DND-41 (cell line): ENCODE data around the gene TBC1D32.
"Not testable (repeated sequence)": the region's sequence is repeated elsewhere in the genome, so short reads cannot be mapped to it uniquely, and the experiment has no call there.

Experiments
- ATAC-seq: fragments of 200-7000 bp; cut with Tn5 transposase; 3 replicates; pipeline ENCODE4 v1.9.1; 2021; ENCODE audit warnings: low read depth; ENCODE audit not compliant: insufficient read depth
- DNase-seq: peaks from one replicate; pipeline ENCODE4 v3.0.0-alpha.2; 2020
- H2AFZ ChIP-seq: 2 replicates; pipeline ENCODE4 v1.6.0; 2012; ENCODE audit warnings: low read depth, low read length
- H3K27ac ChIP-seq: 2 replicates; pipeline ENCODE4 v1.5.1; 2012; ENCODE audit warnings: low read length, inconsistent platforms
- H3K27me3 ChIP-seq: fragments of 200-600 bp; sonication (generic); 2 replicates; pipeline ENCODE4 v1.6.0; 2012; ENCODE audit warnings: low read length, mild to moderate bottlenecking, inconsistent platforms; ENCODE audit not compliant: insufficient read depth, poor library complexity
- H3K36me3 ChIP-seq: 2 replicates; pipeline ENCODE4 v1.5.1; 2012; ENCODE audit warnings: low read length, inconsistent platforms; ENCODE audit not compliant: insufficient read depth
- H3K4me1 ChIP-seq: 2 replicates; pipeline ENCODE4 v1.5.1; 2012; ENCODE audit warnings: mild to moderate bottlenecking, low read length; ENCODE audit not compliant: insufficient read depth
- H3K4me2 ChIP-seq: 2 replicates; pipeline ENCODE4 v1.6.0; 2012; ENCODE audit warnings: mild to moderate bottlenecking, moderate library complexity, low read length, inconsistent platforms; ENCODE audit not compliant: insufficient read depth
- H3K4me3 ChIP-seq, 2 experiments: fragments of 200-600 bp in 1 of 2; shearing (Covaris generic) in 1 of 2; 2 replicates each; pipeline ENCODE4 v1.5.1; 2012 to 2016; ENCODE audit warnings: inconsistent platforms in 2 of 2, low read length in 2 of 2, mild to moderate bottlenecking in 2 of 2, low read depth in 1 of 2, moderate library complexity in 1 of 2
- H3K79me2 ChIP-seq: 2 replicates; pipeline ENCODE4 v1.6.0; 2012; ENCODE audit warnings: low read length, inconsistent platforms; ENCODE audit not compliant: insufficient read depth
- H3K9ac ChIP-seq: 2 replicates; pipeline ENCODE4 v1.6.0; 2012; ENCODE audit warnings: low read depth, mild to moderate bottlenecking, inconsistent platforms, low read length, moderate library complexity
- H3K9me3 ChIP-seq: 2 replicates; pipeline ENCODE4 v1.5.1; 2012; ENCODE audit warnings: low read length, moderate library complexity, mild to moderate bottlenecking, inconsistent platforms; ENCODE audit not compliant: insufficient read depth, severe bottlenecking
- H4K20me1 ChIP-seq: 2 replicates; pipeline ENCODE4 v1.6.0; 2012; ENCODE audit warnings: low read length; ENCODE audit not compliant: insufficient read depth
- CTCF ChIP-seq: IDR thresholded peaks from 2 replicates; pipeline ENCODE4 v1.5.1; 2012; ENCODE audit warnings: borderline replicate concordance, low read length, moderate library complexity, mild to moderate bottlenecking; ENCODE audit not compliant: poor library complexity, severe bottlenecking; ENCODE audit errors: extremely low read depth
- EZH2 ChIP-seq: IDR thresholded peaks from 3 replicates; pipeline ENCODE4 v1.6.1; 2012; ENCODE audit warnings: borderline replicate concordance, low read depth, mild to moderate bottlenecking, moderate library complexity, low read length, inconsistent platforms; ENCODE audit not compliant: severe bottlenecking

Gene TBC1D32

GRCh38 chr6:121183742-121184141, 150.5 kb downstream of the TBC1D32 start:
- Histone ChIP-seq H4K20me1 (no peaks in the 10 kb centered on the region), H3K4me3 (no peak overlapping the region), H2AFZ (no peak overlapping the region), H3K4me2 (no peak overlapping the region), H3K9me3 (no peaks in the 10 kb centered on the region), H3K9ac (no peak overlapping the region), H3K27ac (no peak overlapping the region), H3K27me3 (no peaks in the 10 kb centered on the region), H3K79me2 (no peaks in the 10 kb centered on the region), H3K36me3 (peaks cover 13% of the 10 kb centered on the region), H3K4me1 (no peaks in the 10 kb centered on the region)
- ATAC-seq = no peak
- DNase-seq = no peak
- TF ChIP-seq CTCF = no peak
- TF ChIP-seq EZH2 = no peak

- no peak overlapping the region for H3K27ac ChIP-seq
- H4K20me1 ChIP-seq = no peaks in the 10 kb centered on the region
- no peak overlapping the region for H3K4me2 ChIP-seq
- TF ChIP-seq CTCF (no peak), EZH2 (no peak)
- H3K9me3 ChIP-seq = peaks cover 4% of the 10 kb centered on the region
- ATAC-seq (no peak), DNase-seq (no peak)
- H3K4me3 ChIP-seq = no peak overlapping the region
- no peaks in the 10 kb centered on the region for H3K27me3 ChIP-seq
- H3K4me1 ChIP-seq = no peaks in the 10 kb centered on the region
- no peak overlapping the region for H2AFZ ChIP-seq
- no peak overlapping the region for H3K9ac ChIP-seq
- H3K79me2 ChIP-seq = no peaks in the 10 kb centered on the region
- peaks cover 15% of the 10 kb centered on the region; the same call in 1 of the 2 replicates for H3K36me3 ChIP-seq
These were observed 158.5 kb downstream of the TBC1D32 start for GRCh38 chr6:121175827-121176226.

GRCh38 chr6:121172451-121172850, 161.8 kb downstream of the TBC1D32 start:
- not testable (repeated sequence) for H3K36me3 ChIP-seq, H3K9me3 ChIP-seq, DNase-seq, H2AFZ ChIP-seq, ATAC-seq, H3K27ac ChIP-seq, H3K4me2 ChIP-seq, H3K4me3 ChIP-seq, H3K9ac ChIP-seq, H3K4me1 ChIP-seq, H3K27me3 ChIP-seq, H4K20me1 ChIP-seq, H3K79me2 ChIP-seq

- ATAC-seq = no peak
- no peak overlapping the region for H3K9ac ChIP-seq
- TF ChIP-seq EZH2 = no peak
- no peak for TF ChIP-seq CTCF
- no peaks in the 10 kb centered on the region for H4K20me1 ChIP-seq
- H2AFZ ChIP-seq = no peak overlapping the region
- no peak overlapping the region for H3K4me3 ChIP-seq
- no peaks in the 10 kb centered on the region for H3K4me1 ChIP-seq
- no peak overlapping the region for H3K4me2 ChIP-seq
- H3K79me2 ChIP-seq = no peaks in the 10 kb centered on the region
- H3K27ac ChIP-seq = no peak overlapping the region
- H3K36me3 ChIP-seq = peaks cover under 1% of the 10 kb centered on the region; the same call in 1 of the 2 replicates
- DNase-seq = no peak
- H3K27me3 ChIP-seq = no peaks in the 10 kb centered on the region
- no peaks in the 10 kb centered on the region for H3K9me3 ChIP-seq
These were observed 162.4 kb downstream of the TBC1D32 start for GRCh38 chr6:121171879-121172278.
